Gastrocnemius medialis (tissue), 4 donors: Measurements from ENCODE around the gene SYNDIG1L. TPM values are rescaled to one million over a fixed set of nuclear protein-coding genes. Genes with fewer than 3 reads are reported as not detected.

Experiments
- ATAC-seq, 2 donors: fragments of 150-250 bp; one replicate each; pipeline ENCODE4 v1.9.1; 2016
- DNase-seq, 2 donors: peaks; one replicate each; pipeline ENCODE4 v3.0.0-alpha.2; 2019
- H3K27ac ChIP-seq, 4 donors: fragments of 200-600 bp; sonication (generic); 1 replicate in 1 of 4; 2 replicates in 3 of 4; pipeline ENCODE4 v1.5.1; 2016 to 2018; ENCODE audit warnings: mild to moderate bottlenecking in 2 of 4, moderate library complexity in 1 of 4
- H3K27me3 ChIP-seq, 3 donors: fragments of 200-600 bp; sonication (generic) in 2 of 3; 1 replicate in 1 of 3; 2 replicates in 2 of 3; pipeline versions ENCODE4 v1.5.1 to v1.6.0; 2016 to 2019; ENCODE audit warnings: mild to moderate bottlenecking in 1 of 3, moderate library complexity in 1 of 3
- H3K36me3 ChIP-seq, 2 donors: fragments of 200-600 bp; sonication (generic) in 1 of 2; one replicate each; pipeline ENCODE4 v1.5.1; 2017 to 2018
- H3K4me1 ChIP-seq, 2 donors: fragments of 200-600 bp; sonication (generic) in 1 of 2; one replicate each; pipeline ENCODE4 v1.5.1; 2016 to 2017; ENCODE audit warnings: mild to moderate bottlenecking in 2 of 2
- H3K4me3 ChIP-seq, 4 donors: fragments of 200-600 bp; sonication (generic) in 3 of 4; 1 replicate in 1 of 4; 2 replicates in 3 of 4; pipeline ENCODE4 v1.5.1; 2016 to 2019; ENCODE audit warnings: mild to moderate bottlenecking in 2 of 4
- H3K9me3 ChIP-seq, 3 donors: fragments of 200-600 bp; sonication (generic) in 2 of 3; 1 replicate in 1 of 3; 2 replicates in 2 of 3; pipeline ENCODE4 v1.5.1; 2016 to 2019
- CTCF ChIP-seq, 5 experiments: fragments of 450-650 bp in 3 of 5; fragments of 200-600 bp in 2 of 5; sonication (generic) in 2 of 5; IDR thresholded peaks in 4 of 5; conservative IDR thresholded peaks in 1 of 5; 1 replicate in 4 of 5; 2 replicates in 1 of 5; pipeline ENCODE4 v1.5.1; 2016 to 2019; ENCODE audit warnings: antibody characterized with exemption in 5 of 5, mild to moderate bottlenecking in 3 of 5, moderate library complexity in 3 of 5
- POLR2A ChIP-seq, 2 donors: fragments of 450-650 bp; IDR thresholded peaks; one replicate each; pipeline ENCODE4 v1.6.1; 2017; ENCODE audit warnings: antibody characterized with exemption in 2 of 2, mild to moderate bottlenecking in 2 of 2, moderate library complexity in 2 of 2
- in situ Hi-C, 4 donors: fragments of 200-750 bp; cut with MboI; loops; one replicate each; pipeline versions ENCODE4 v1.15.0 to v1.8.0; 2017; ENCODE audit warnings: low sequenced_read_pairs in 4 of 4
- intact Hi-C: fragments of 100-400 bp; cut with DNase I; formaldehyde crosslinking; loops from one replicate; pipeline ENCODE4 v1.15.1; 2023; ENCODE audit warnings: low total_unique reads
- total RNA-seq, 4 donors: library from RNA; depleted of rRNA; stranded (reverse); fragments of >200 nt; gene quantifications; one replicate each; pipeline versions ENCODE4 v1.1.0 to v1.2.3, GENCODE V29; 2016

SYNDIG1L gene
- total RNA-seq, 4 donors from 2014 or later: not detected

- DNase-seq: no peak
- no peaks in the 10 kb centered on the region for H3K36me3 ChIP-seq
- ATAC-seq: no peak
- no peaks in the 10 kb centered on the region for H3K4me1 ChIP-seq
- H3K4me3 ChIP-seq: no peak overlapping the region
- no peak overlapping the region for H3K27ac ChIP-seq
- TF ChIP-seq POLR2A (IDR thresholded peaks at IDR 0.05): no peak
- intact Hi-C loops: no loop called here
- H3K27me3 ChIP-seq: no peaks in the 10 kb centered on the region
- in situ Hi-C loops: no loop called here
- H3K9me3 ChIP-seq: no peaks in the 10 kb centered on the region
These were observed 12.4 kb upstream of the SYNDIG1L start for GRCh38 chr14:74438351-74438915.

GRCh38 chr14:74437496-74438053, 11.6 kb upstream of the SYNDIG1L start:
- no peaks in the 10 kb centered on the region for H3K27me3 ChIP-seq
- no peak for DNase-seq
- H3K4me1 ChIP-seq: no peaks in the 10 kb centered on the region
- H3K36me3 ChIP-seq: no peaks in the 10 kb centered on the region
- no peak for TF ChIP-seq CTCF (IDR thresholded peaks at IDR 0.05 in 4 of 5, conservative IDR thresholded peaks at IDR 0.05 in 1 of 5)
- TF ChIP-seq POLR2A (IDR thresholded peaks at IDR 0.05): no peak
- H3K4me3 ChIP-seq: no peak overlapping the region
- no peak overlapping the region for H3K27ac ChIP-seq
- intact Hi-C loops: no loop called here
- ATAC-seq: no peak
- in situ Hi-C loops: no loop called here
- H3K9me3 ChIP-seq: no peaks in the 10 kb centered on the region

- in situ Hi-C loops: no loop called here
- no peaks in the 10 kb centered on the region for H3K9me3 ChIP-seq
- H3K27ac ChIP-seq: no peak overlapping the region
- no peak for TF ChIP-seq POLR2A (IDR thresholded peaks at IDR 0.05)
- no peak for TF ChIP-seq CTCF (IDR thresholded peaks at IDR 0.05 in 4 of 5, conservative IDR thresholded peaks at IDR 0.05 in 1 of 5)
- no peaks in the 10 kb centered on the region for H3K4me1 ChIP-seq
- intact Hi-C loops: no loop called here
- no peaks in the 10 kb centered on the region for H3K36me3 ChIP-seq
- H3K27me3 ChIP-seq: no peaks in the 10 kb centered on the region
- no peak for ATAC-seq
- no peak overlapping the region for H3K4me3 ChIP-seq
- no peak for DNase-seq
These were observed 8.3 kb upstream of the SYNDIG1L start for GRCh38 chr14:74434294-74434693.

GRCh38 chr14:74429991-74430390, 4.0 kb upstream of the SYNDIG1L start:
- H3K27ac ChIP-seq: no peak overlapping the region
- no peaks in the 10 kb centered on the region for H3K36me3 ChIP-seq
- no peaks in the 10 kb centered on the region for H3K9me3 ChIP-seq
- TF ChIP-seq CTCF (IDR thresholded peaks at IDR 0.05 in 4 of 5, conservative IDR thresholded peaks at IDR 0.05 in 1 of 5) (no peak), POLR2A (IDR thresholded peaks at IDR 0.05) (no peak)
- peaks cover 2 to 3% (median 2%) of the 10 kb centered on the region in 3 donors for H3K27me3 ChIP-seq
- no peak overlapping the region for H3K4me3 ChIP-seq
- in situ Hi-C loops (no loop called here), intact Hi-C loops (no loop called here)
- H3K4me1 ChIP-seq: no peaks in the 10 kb centered on the region
- ATAC-seq: no peak
- DNase-seq: no peak

GRCh38 chr14:74429221-74429691, 3.2 kb upstream of the SYNDIG1L start:
- no peak for DNase-seq
- no peak for ATAC-seq
- Histone ChIP-seq H3K27ac (no peak overlapping the region), H3K36me3 (no peaks in the 10 kb centered on the region), H3K4me3 (no peak overlapping the region), H3K9me3 (no peaks in the 10 kb centered on the region), H3K4me1 (no peaks in the 10 kb centered on the region), H3K27me3 (peaks cover 6 to 9% (median 9%) of the 10 kb centered on the region in 3 donors)
- TF ChIP-seq POLR2A (IDR thresholded peaks at IDR 0.05): no peak
- in situ Hi-C loops (no loop called here), intact Hi-C loops (no loop called here)
